ENCODE measurements around the gene PRG3. TPM values are rescaled to one million over a fixed set of nuclear protein-coding genes. Genes with fewer than 3 reads are reported as not detected.

The PRG3 gene, protein sequence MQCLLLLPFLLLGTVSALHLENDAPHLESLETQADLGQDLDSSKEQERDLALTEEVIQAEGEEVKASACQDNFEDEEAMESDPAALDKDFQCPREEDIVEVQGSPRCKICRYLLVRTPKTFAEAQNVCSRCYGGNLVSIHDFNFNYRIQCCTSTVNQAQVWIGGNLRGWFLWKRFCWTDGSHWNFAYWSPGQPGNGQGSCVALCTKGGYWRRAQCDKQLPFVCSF
- total RNA-seq (2014; rRNA removed; shearing (Covaris generic)): not detected in 2 replicates

DNA sequence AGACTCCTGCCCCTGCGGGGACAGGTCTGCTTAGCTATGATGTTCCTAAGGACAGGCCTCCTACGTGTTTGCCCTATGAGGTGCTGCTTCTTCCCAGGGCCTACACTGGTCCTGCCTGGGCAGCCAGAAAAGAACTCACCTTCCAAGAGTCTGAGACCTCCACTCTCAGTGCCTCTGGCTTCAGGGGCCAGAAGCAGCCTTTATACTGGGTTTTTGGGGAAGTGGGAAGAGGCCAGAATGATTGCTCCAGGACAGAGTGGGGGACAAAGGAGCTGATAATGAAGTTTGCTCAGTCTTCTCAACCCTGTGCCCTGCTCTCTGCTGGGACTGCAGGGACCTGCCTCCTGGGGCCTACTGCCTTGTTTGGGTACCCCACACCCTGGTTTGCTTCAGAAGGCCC lies at the start of gene PRG3:
Gene PRG3, minus strand, starts transcription at position 176 of the 400 bp plus-strand sequence. CDS start 442 bp downstream, outside the sequence.
- peaks cover 16% of the 10 kb centered on the region for H3K27me3 ChIP-seq (ENCODE audit: control insufficient read depth, insufficient read depth, low read length)

DNA sequence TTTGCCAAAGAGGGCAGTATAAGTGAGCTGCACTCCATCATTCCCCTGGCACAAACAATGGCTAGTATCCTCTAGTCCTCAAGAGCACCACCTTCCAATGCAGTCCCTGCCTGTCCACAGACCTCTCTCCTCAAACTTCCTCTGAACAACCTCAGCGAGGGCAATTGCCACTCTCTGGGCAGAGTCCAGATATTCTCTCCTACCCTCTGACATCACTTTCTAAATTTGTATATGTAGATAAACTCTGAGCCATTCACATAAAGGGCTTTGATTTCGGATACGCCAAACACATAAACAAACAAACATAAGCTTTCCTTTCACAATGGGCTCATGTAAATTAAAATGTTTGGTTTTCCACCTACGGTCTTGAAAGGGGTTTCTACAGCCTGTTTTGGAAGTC lies 49.0 kb upstream of the PRG3 start:
- Histone ChIP-seq H3K36me3 (replicated peaks; ENCODE audit: control insufficient read depth, insufficient read depth, low read length) (no peaks in the 10 kb centered on the region; the same call in 1 of the 2 replicates), H3K4me3 (ENCODE audit: insufficient read depth, low read depth, low read length) (no peak overlapping the region), H3K27me3 (ENCODE audit: control insufficient read depth, insufficient read depth, low read length) (peaks cover 18% of the 10 kb centered on the region)
- no peak for DNase-seq

More for the DNA sequence above, at the start of gene PRG3:
- no peaks in the 10 kb centered on the region for H3K36me3 ChIP-seq (replicated peaks; ENCODE audit: control insufficient read depth, insufficient read depth, low read length)
- no peak within 1 kb of the TSS for H3K4me3 ChIP-seq (ENCODE audit: insufficient read depth, low read depth, low read length)
- DNase-seq: no peak

DNA sequence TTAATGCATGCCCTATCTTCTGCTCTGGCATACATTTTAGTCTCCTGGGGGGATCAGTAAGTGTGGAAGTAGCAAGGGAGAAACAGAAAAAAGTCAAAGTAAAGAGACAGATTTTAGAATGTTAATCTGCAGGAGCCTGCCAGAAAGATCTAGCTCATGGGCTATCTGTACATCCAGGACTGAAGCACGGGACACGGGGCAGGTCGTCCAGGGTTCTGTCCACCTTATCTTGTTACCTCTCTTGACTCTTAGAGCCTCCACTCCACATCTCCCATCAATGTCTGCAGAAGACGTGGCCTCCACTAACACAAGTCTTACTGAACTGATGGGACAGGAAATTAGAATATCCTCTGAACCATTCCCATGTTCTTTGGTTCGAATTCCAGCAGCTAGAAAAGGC lies 47.7 kb upstream of the PRG3 start:
- DNase-seq: no peak
- H3K36me3 ChIP-seq (replicated peaks; ENCODE audit: control insufficient read depth, insufficient read depth, low read length): peaks cover 1% of the 10 kb centered on the region; the same call in 1 of the 2 replicates
- H3K27me3 ChIP-seq (ENCODE audit: control insufficient read depth, insufficient read depth, low read length): peaks cover 18% of the 10 kb centered on the region
- no peak overlapping the region for H3K4me3 ChIP-seq (ENCODE audit: insufficient read depth, low read depth, low read length)

DNA sequence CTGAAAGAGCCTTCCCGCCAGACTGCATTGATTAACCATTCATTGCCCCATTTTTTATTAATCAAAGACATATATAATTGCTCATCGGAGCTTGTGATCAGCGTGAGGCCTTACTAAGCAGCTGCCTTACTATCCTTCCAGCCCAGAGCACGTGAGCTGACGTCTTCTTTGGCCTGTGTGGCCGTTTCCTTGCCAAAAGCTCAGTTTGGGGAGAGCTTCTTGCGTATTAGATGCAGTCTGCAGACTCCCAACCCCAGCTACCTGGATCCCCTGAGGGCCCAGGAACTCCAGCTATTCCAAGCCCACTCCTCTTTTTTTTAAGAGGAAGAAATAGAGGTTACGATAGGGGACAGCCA lies 46.8 kb upstream of the PRG3 start:
- Histone ChIP-seq H3K36me3 (replicated peaks; ENCODE audit: control insufficient read depth, insufficient read depth, low read length) (peaks cover 1% of the 10 kb centered on the region), H3K27me3 (ENCODE audit: control insufficient read depth, insufficient read depth, low read length) (peaks cover 18% of the 10 kb centered on the region), H3K4me3 (ENCODE audit: insufficient read depth, low read depth, low read length) (no peak overlapping the region)
- no peak for DNase-seq

DNA sequence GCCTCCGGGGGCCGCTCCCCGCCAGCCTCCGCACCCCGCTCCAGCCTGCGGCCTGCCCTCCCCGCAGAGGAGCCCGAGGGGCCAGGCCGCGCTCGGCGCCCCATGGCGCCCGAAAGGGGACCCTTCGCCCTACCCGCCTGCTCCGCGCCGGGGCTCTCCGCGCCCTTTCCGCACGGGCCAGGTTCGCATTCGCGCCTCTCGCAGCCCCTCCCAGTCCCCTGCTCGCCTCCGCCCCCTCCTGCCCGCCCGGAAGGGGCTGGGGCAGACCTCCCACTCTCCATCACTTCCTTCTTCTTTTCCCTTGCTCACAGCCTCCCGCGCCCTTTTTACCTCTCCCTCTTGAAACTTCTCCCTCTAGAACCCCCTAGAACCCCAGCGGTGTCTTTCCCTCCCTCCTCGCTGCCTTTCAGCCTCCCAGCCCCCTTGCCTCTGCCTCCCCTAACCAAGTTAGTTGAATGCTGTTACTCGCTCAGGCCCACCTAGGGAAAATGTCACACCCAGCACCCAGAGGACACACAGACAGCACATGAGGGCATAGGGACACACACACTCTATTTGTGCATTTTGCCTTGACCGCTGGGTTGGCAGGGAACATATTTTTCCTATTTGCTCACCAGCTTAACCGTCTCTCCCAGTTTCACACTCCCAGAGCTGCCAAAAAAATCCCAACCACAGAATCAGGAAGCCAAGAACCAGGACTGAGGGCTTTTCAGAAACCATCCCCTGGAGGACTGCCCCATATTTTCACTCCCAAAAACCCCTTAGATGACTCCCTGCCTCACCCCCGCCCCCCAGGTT lies 46.2 kb upstream of the PRG3 start, which contains the start of gene SLC43A3:
Gene SLC43A3, minus strand, starts transcription at position 193 of the 798 bp plus-strand sequence. CDS start 949 bp downstream, outside the sequence.
- peak; percentile 92 for DNase-seq
- peaks cover 18% of the 10 kb centered on the region for H3K27me3 ChIP-seq (ENCODE audit: control insufficient read depth, insufficient read depth, low read length)
- peaks cover 1% of the 10 kb centered on the region for H3K36me3 ChIP-seq (replicated peaks; ENCODE audit: control insufficient read depth, insufficient read depth, low read length)
- peak within 1 kb of the TSS; percentile 54 for H3K4me3 ChIP-seq (ENCODE audit: insufficient read depth, low read depth, low read length)

DNA sequence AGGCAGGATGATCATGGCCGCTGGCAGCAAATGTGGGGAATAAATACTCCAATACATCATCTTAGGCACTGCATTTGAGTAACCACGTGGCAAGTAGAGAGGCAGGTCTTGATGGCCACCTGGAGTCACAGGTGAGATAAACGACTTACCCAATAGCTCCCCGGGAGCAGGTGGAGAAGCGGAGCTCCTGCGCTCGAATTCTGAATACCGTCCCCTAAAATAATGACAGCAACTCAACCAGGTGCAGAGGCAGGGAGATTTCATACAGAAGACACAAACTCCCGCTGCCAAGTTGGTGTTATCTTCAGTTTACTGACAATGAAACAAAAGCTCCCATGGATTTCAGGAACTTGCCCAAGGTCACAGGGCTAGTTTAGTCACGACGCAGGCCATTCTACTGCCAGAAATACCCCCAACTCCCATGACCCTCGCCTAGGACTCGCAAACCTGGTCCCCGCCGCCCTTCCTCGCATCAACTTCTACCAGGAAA lies 45.5 kb upstream of the PRG3 start:
- Histone ChIP-seq H3K36me3 (replicated peaks; ENCODE audit: control insufficient read depth, insufficient read depth, low read length) (peaks cover 1% of the 10 kb centered on the region), H3K27me3 (ENCODE audit: control insufficient read depth, insufficient read depth, low read length) (peaks cover 18% of the 10 kb centered on the region), H3K4me3 (ENCODE audit: insufficient read depth, low read depth, low read length) (peak overlapping the region; percentile 54)
- peak; percentile 54 for DNase-seq

DNA sequence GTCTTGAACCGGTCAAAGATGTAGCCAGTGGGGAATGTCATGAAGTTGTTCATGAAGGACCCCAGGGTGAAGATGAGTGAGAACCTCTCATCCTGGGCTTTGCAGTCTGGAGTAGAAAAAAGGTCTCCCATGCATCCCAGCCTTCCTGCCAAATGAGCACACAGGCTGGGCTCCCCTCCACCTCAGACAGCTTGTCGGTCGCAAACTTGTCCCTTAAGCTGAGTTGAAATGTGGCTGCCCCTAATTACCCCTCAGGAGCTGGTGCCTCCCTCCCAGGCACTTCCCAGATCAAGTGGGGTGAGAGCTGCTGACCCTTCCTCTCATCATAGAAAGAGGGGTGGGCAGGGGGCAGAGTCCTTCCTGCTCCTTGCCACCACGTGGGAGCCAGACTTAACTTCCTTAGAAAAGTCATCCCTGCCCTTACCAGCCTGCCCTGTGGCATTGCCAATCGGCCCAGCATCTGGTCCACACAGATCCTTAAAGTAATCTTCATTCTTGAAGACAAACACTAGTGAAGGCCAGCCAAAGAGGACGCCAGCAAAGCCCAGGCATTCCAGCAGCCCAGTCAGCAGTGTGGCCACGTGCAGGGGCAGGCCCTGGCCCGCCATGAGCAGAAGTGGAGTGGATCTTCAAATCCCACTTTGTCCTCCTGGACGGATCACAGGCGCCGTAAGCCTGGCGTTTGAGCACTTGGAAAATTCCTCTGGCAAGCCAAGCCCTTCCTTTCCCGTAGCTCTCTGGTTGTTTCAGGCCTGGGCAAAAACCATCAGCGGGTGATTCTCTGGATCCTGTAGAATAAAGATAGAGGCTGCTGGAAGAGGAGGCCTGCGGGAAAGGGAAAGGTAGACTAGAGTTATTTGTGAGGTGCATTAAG lies 44.9 kb upstream of the PRG3 start:
- Histone ChIP-seq H3K27me3 (ENCODE audit: control insufficient read depth, insufficient read depth, low read length) (peaks cover 18% of the 10 kb centered on the region), H3K4me3 (ENCODE audit: insufficient read depth, low read depth, low read length) (no peak overlapping the region), H3K36me3 (replicated peaks; ENCODE audit: control insufficient read depth, insufficient read depth, low read length) (peaks cover 1% of the 10 kb centered on the region)
- no peak for DNase-seq

DNA sequence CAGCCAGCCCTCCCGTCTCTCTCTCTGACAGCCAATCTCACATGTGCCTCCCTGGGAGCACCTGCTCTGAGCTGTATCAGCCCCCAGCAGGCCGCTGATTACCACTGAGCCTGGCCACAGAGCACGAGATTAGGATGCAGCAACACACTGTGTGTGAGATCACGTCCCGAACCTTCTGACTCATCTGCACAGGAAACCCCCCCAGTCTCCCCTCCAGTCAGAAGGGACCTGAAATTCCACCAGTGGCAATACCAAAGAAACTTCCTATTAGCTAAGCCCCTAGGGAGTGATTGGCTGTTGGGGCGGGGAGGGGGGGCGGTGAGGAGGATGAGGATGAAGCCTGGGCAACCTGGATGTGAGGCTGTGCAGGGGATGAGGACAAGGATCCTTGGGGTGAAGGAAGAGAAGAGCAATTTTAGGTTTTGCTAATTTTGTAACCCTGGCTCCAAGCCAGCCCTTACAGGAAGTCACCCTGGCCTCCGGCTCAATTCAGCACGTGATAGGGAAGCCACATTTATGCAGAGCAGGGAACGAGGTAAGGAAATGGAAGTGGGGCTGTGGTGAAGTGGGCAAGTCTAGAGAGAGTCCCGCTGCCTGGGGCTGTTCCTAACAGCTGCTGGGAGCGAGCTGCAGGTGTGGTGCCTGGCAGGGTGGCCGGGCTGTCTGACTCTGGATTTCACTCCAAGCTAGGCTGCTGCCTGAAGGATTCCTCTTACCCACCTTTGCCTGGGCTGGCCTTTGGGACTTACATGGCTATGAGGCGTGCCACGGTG lies 44.0 kb upstream of the PRG3 start:
- peaks cover 1% of the 10 kb centered on the region for H3K36me3 ChIP-seq (replicated peaks; ENCODE audit: control insufficient read depth, insufficient read depth, low read length)
- no peak overlapping the region for H3K4me3 ChIP-seq (ENCODE audit: insufficient read depth, low read depth, low read length)
- H3K27me3 ChIP-seq (ENCODE audit: control insufficient read depth, insufficient read depth, low read length): peaks cover 18% of the 10 kb centered on the region
- DNase-seq: peak; percentile 41

DNA sequence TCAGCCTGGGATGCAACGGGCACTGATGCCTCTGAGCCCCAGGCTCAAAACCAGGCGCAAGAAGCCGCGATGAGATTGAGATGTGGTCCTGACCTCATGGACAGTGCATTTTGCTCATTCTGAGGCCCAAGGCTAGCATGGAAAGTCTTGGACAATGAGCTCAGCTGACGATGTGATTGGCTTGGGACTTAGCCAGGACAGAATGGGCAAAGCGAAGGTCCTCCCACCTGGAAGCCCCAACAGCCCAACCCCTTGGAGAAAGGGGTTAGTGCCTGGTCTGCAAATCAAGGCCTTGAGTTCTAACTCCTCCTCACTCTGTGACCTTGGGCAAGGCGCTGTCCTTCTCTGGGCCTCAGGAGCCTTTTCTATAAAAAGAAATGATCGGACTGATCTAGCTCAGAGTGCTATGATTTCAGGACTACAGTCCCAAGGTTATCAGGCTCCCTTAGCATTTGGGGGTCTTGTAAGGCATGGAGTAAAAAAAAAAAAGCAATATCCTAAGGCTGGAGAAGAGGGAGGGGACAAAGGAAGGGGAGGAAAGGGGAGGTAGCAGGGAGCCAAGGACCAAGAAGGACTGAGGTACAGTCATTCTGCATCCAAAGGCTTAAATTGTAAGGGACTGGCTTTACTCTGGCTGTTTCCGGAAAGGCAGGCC lies 43.3 kb upstream of the PRG3 start:
- DNase-seq: no peak
- peaks cover 1% of the 10 kb centered on the region for H3K36me3 ChIP-seq (replicated peaks; ENCODE audit: control insufficient read depth, insufficient read depth, low read length)
- peaks cover 16% of the 10 kb centered on the region for H3K27me3 ChIP-seq (ENCODE audit: control insufficient read depth, insufficient read depth, low read length)
- H3K4me3 ChIP-seq (ENCODE audit: insufficient read depth, low read depth, low read length): no peak overlapping the region

DNA sequence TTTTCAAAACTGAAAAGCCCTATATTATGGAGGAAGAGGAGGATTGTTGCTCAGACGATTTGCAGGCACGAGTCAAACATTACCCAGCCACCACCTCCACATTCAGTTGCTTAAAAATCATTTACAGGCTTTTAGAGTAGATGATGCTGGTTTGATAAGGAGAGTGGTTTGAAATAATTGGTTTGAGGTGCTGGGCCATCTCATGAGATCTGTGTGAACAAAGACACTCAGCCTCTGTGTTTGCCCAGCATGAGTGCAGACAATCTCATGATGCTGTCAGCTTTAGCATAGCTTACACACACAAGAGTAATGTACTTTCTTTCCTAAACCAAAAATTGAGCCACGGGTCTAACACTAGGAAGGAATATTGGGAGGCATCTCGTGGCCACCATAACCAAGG lies 41.7 kb upstream of the PRG3 start:
- Histone ChIP-seq H3K36me3 (replicated peaks; ENCODE audit: control insufficient read depth, insufficient read depth, low read length) (peaks cover 2% of the 10 kb centered on the region), H3K27me3 (ENCODE audit: control insufficient read depth, insufficient read depth, low read length) (peaks cover 15% of the 10 kb centered on the region), H3K4me3 (ENCODE audit: insufficient read depth, low read depth, low read length) (no peak overlapping the region)
- DNase-seq: no peak

DNA sequence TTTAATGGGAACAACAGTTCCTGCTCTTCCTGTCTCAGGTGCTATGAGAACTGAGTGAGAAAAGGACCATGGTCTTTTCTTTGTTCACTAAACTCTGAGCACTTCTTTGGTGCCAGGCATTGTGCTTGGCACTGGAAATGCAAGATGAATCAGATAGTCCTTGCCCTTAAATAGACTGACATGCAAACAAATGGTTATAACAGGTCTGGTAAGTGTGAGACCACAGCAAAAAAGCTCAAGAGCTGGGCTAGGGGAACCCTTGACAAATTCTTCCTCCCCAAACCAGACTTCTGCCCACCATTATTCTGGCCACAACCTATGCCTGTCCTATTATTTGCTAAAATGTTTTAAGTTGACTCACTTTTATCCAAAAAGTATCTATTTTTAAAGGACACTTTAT lies 40.9 kb upstream of the PRG3 start:
- Histone ChIP-seq H3K36me3 (replicated peaks; ENCODE audit: control insufficient read depth, insufficient read depth, low read length) (peaks cover 3% of the 10 kb centered on the region), H3K27me3 (ENCODE audit: control insufficient read depth, insufficient read depth, low read length) (peaks cover 12% of the 10 kb centered on the region), H3K4me3 (ENCODE audit: insufficient read depth, low read depth, low read length) (no peak overlapping the region)
- DNase-seq: no peak

DNA sequence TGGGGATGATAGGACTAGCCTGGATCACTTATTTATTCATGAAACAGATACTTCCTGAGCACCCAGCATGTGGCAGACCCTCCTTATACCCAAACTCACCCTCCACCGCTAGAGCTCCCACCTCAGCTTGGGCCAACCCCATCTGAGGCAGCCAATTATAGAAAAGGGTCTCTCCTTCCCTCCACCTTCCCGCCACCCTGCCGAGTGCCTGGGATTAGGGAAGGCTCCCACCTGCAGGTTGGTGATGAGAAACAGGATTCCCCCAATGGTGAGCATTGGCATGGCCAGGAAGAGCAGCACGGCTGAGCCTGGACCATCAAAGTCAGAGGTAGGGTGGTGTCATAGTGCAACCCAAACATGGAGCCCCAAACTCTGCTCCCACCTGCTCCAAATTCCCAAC lies 40.1 kb upstream of the PRG3 start:
- Histone ChIP-seq H3K27me3 (ENCODE audit: control insufficient read depth, insufficient read depth, low read length) (peaks cover 4% of the 10 kb centered on the region), H3K4me3 (ENCODE audit: insufficient read depth, low read depth, low read length) (no peak overlapping the region), H3K36me3 (replicated peaks; ENCODE audit: control insufficient read depth, insufficient read depth, low read length) (peaks cover 3% of the 10 kb centered on the region)
- DNase-seq: no peak

DNA sequence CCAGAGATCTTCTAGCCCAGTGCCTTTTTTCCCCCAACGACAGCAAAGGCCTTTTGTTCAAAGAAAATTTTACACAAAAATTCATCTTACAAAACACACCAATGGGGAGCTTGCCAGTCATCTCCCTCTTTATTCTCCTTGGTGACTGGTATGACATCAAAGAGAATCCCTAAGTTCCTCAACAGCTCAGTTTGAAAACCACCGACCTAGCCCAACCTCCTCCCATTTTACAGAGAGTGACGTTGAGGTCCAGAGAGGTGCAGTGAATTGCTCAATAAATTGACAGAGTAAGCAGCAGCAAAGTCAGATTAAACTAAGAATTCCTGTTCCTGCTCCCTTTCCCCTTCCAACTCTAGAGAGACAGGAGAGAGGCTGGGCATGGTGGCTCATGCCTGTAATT lies 38.2 kb upstream of the PRG3 start:
- Histone ChIP-seq H3K4me3 (ENCODE audit: insufficient read depth, low read depth, low read length) (no peak overlapping the region), H3K36me3 (replicated peaks; ENCODE audit: control insufficient read depth, insufficient read depth, low read length) (peaks cover 5% of the 10 kb centered on the region), H3K27me3 (ENCODE audit: control insufficient read depth, insufficient read depth, low read length) (no peaks in the 10 kb centered on the region)
- no peak for DNase-seq
